Measurements from ENCODE around the gene LARGE2. TPM values are rescaled to one million over a fixed set of nuclear protein-coding genes. Genes with fewer than 3 reads are reported as not detected.

The LARGE2 gene
- total and polyA plus RNA-seq, 2 experiments from 2014 or later = 4.5 to 4.9 TPM

- no peak for DNase-seq (ENCODE audit: low read depth in 1 of 2, low spot score in 1 of 2)
- peaks cover 45% of the 10 kb centered on the region for H3K27me3 ChIP-seq
- no peaks in the 10 kb centered on the region for H3K4me1 ChIP-seq (ENCODE audit: low read depth)
- TF ChIP-seq CTCF (IDR thresholded peaks at IDR 0.05; ENCODE audit: low read depth, low read length) = no peak
- H3K4me3 ChIP-seq = no peak overlapping the region
- H3K27ac ChIP-seq = no peak overlapping the region
- no peaks in the 10 kb centered on the region for H3K9me3 ChIP-seq (ENCODE audit: low read depth)
- H3K36me3 ChIP-seq = no peaks in the 10 kb centered on the region
These were observed 1.8 kb downstream of the LARGE2 start for GRCh38 chr11:45924036-45924915.

- Histone ChIP-seq H3K4me1 (ENCODE audit: low read depth) (no peaks in the 10 kb centered on the region), H3K27ac (no peak overlapping the region), H3K4me3 (no peak overlapping the region), H3K27me3 (peaks cover 45% of the 10 kb centered on the region), H3K36me3 (no peaks in the 10 kb centered on the region), H3K9me3 (ENCODE audit: low read depth) (no peaks in the 10 kb centered on the region)
- TF ChIP-seq CTCF (IDR thresholded peaks at IDR 0.05; ENCODE audit: low read depth, low read length) = no peak
- no peak for DNase-seq (ENCODE audit: low read depth in 1 of 2, low spot score in 1 of 2)
These were observed 2.5 kb downstream of the LARGE2 start for GRCh38 chr11:45924927-45925326.

GRCh38 chr11:45925550-45925949 is 3.1 kb downstream of the LARGE2 start:
- Histone ChIP-seq H3K9me3 (ENCODE audit: low read depth) (no peaks in the 10 kb centered on the region), H3K27me3 (peaks cover 44% of the 10 kb centered on the region), H3K4me3 (no peak overlapping the region), H3K27ac (no peak overlapping the region), H3K4me1 (ENCODE audit: low read depth) (no peaks in the 10 kb centered on the region), H3K36me3 (no peaks in the 10 kb centered on the region)
- no peak for TF ChIP-seq CTCF (IDR thresholded peaks at IDR 0.05; ENCODE audit: low read depth, low read length)
- no peak for DNase-seq (ENCODE audit: low read depth in 1 of 2, low spot score in 1 of 2)

GRCh38 chr11:45926001-45926401 is 3.5 kb downstream of the LARGE2 start:
- Histone ChIP-seq H3K36me3 (no peaks in the 10 kb centered on the region), H3K9me3 (ENCODE audit: low read depth) (no peaks in the 10 kb centered on the region), H3K4me1 (ENCODE audit: low read depth) (no peaks in the 10 kb centered on the region), H3K27ac (no peak overlapping the region), H3K27me3 (peaks cover 39% of the 10 kb centered on the region), H3K4me3 (no peak overlapping the region)
- no peak for TF ChIP-seq CTCF (IDR thresholded peaks at IDR 0.05; ENCODE audit: low read depth, low read length)
- DNase-seq (ENCODE audit: low read depth in 1 of 2, low spot score in 1 of 2) = no peak

GRCh38 chr11:45926536-45927331 is 4.3 kb downstream of the LARGE2 start:
- no peaks in the 10 kb centered on the region for H3K4me1 ChIP-seq (ENCODE audit: low read depth)
- H3K4me3 ChIP-seq = no peak overlapping the region
- H3K36me3 ChIP-seq = no peaks in the 10 kb centered on the region
- H3K27ac ChIP-seq = no peak overlapping the region
- H3K9me3 ChIP-seq (ENCODE audit: low read depth) = no peaks in the 10 kb centered on the region
- H3K27me3 ChIP-seq = peaks cover 32% of the 10 kb centered on the region
- no peak for DNase-seq (ENCODE audit: low read depth in 1 of 2, low spot score in 1 of 2)
- TF ChIP-seq CTCF (IDR thresholded peaks at IDR 0.05; ENCODE audit: low read depth, low read length) = no peak
